ENCODE measurements around the gene CPAMD8.

The CPAMD8 gene

DNA sequence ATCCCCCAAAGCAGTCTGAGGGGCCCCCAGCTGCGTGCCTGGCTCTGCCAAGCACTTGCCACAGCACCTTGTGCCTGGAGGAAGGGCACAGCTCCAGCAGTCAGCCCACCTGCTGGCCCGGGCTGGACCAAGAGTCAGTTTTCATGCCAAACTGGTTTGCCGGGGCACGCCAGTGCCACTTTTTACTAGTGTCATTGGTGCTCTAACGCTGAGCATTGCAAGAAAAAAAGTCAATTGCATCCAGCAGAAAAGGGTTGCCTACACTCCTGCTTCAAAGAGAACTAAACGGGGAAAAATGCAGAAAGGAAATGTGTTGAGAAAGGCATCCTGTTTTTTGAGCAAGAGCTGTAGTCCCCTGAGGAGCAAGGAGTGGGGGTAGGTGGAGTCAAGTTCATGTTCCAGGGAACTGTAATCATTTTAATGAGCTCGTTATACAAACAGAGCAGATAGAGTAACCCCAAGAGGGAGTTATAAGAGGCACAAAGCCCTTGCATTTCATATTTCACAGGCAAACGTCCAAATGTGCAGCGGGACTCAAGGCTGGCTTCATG, 69.4 kb downstream of the CPAMD8 start:
- Histone ChIP-seq H3K27me3 (replicated peaks; ENCODE audit: control insufficient read depth, insufficient read depth, low read length) (no peaks in the 10 kb centered on the region), H3K4me3 (replicated peaks; ENCODE audit: low read depth, low read length) (no peak overlapping the region), H3K36me3 (ENCODE audit: control insufficient read depth, insufficient read depth, low read length) (no peaks in the 10 kb centered on the region)
- TF ChIP-seq, protein P1, sequence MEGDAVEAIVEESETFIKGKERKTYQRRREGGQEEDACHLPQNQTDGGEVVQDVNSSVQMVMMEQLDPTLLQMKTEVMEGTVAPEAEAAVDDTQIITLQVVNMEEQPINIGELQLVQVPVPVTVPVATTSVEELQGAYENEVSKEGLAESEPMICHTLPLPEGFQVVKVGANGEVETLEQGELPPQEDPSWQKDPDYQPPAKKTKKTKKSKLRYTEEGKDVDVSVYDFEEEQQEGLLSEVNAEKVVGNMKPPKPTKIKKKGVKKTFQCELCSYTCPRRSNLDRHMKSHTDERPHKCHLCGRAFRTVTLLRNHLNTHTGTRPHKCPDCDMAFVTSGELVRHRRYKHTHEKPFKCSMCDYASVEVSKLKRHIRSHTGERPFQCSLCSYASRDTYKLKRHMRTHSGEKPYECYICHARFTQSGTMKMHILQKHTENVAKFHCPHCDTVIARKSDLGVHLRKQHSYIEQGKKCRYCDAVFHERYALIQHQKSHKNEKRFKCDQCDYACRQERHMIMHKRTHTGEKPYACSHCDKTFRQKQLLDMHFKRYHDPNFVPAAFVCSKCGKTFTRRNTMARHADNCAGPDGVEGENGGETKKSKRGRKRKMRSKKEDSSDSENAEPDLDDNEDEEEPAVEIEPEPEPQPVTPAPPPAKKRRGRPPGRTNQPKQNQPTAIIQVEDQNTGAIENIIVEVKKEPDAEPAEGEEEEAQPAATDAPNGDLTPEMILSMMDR (IDR thresholded peaks at IDR 0.05; ENCODE audit: insufficient read depth, low read length, poor library complexity, severe bottlenecking) = no peak
- DNase-seq (ENCODE audit: extremely low read depth, insufficient read length) = no peak

GRCh38 chr19:16955161-16955560, 71.4 kb downstream of the CPAMD8 start:
- H3K36me3 ChIP-seq (ENCODE audit: control insufficient read depth, insufficient read depth, low read length) = no peaks in the 10 kb centered on the region
- H3K4me3 ChIP-seq (replicated peaks; ENCODE audit: low read depth, low read length) = no peak overlapping the region
- H3K27me3 ChIP-seq (replicated peaks; ENCODE audit: control insufficient read depth, insufficient read depth, low read length) = no peaks in the 10 kb centered on the region
- DNase-seq (ENCODE audit: extremely low read depth, insufficient read length) = no peak
- TF ChIP-seq, protein P1 (IDR thresholded peaks at IDR 0.05; ENCODE audit: insufficient read depth, low read length, poor library complexity, severe bottlenecking) = no peak

DNA sequence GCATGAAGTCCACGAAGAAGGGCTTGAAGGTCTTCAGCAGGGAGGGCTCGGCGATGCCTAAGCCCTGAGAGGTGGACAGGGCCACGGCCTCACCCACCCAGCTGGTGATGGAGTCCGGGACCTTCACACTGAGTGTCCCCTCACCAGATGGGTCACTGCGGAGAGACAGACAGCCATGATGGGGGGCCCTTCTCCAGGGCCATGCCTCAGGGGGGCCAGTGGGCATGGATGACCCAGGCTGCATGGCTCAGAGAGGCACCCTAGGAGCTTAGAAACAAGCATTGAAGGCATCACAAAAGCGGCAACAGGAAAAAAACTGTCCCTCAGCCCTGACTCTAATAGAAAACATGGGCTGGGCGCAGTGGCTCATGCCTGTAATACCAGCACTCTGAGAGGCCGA, 74.6 kb downstream of the CPAMD8 start:
- no peaks in the 10 kb centered on the region for H3K27me3 ChIP-seq (replicated peaks; ENCODE audit: control insufficient read depth, insufficient read depth, low read length)
- H3K36me3 ChIP-seq (ENCODE audit: control insufficient read depth, insufficient read depth, low read length) = no peaks in the 10 kb centered on the region
- TF ChIP-seq, protein P1 (IDR thresholded peaks at IDR 0.05; ENCODE audit: insufficient read depth, low read length, poor library complexity, severe bottlenecking) = no peak
- no peak for DNase-seq (ENCODE audit: extremely low read depth, insufficient read length)
- no peak overlapping the region for H3K4me3 ChIP-seq (replicated peaks; ENCODE audit: low read depth, low read length)

DNA sequence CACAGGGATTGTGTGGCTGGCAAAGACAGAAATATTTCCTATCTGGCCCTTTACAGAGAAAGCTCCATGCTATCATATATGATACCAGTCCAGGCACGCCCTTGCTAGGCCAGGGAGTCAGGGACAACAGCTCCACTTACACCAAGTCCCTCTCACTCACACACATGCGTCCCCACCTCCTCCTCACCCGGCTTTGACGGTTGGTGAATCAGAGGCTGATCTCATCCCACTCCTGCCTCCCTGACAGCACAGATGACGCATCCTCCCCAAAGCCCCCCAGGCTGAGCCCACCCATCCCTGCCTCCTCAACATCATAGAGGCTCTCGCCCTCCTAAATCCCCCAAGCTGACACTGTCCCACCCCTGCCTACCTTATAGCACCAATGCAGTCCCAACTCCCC, 75.1 kb downstream of the CPAMD8 start:
- no peak overlapping the region for H3K4me3 ChIP-seq (replicated peaks; ENCODE audit: low read depth, low read length)
- TF ChIP-seq, protein P1 (IDR thresholded peaks at IDR 0.05; ENCODE audit: insufficient read depth, low read length, poor library complexity, severe bottlenecking) = no peak
- no peaks in the 10 kb centered on the region for H3K27me3 ChIP-seq (replicated peaks; ENCODE audit: control insufficient read depth, insufficient read depth, low read length)
- H3K36me3 ChIP-seq (ENCODE audit: control insufficient read depth, insufficient read depth, low read length) = no peaks in the 10 kb centered on the region
- DNase-seq (ENCODE audit: extremely low read depth, insufficient read length) = no peak

DNA sequence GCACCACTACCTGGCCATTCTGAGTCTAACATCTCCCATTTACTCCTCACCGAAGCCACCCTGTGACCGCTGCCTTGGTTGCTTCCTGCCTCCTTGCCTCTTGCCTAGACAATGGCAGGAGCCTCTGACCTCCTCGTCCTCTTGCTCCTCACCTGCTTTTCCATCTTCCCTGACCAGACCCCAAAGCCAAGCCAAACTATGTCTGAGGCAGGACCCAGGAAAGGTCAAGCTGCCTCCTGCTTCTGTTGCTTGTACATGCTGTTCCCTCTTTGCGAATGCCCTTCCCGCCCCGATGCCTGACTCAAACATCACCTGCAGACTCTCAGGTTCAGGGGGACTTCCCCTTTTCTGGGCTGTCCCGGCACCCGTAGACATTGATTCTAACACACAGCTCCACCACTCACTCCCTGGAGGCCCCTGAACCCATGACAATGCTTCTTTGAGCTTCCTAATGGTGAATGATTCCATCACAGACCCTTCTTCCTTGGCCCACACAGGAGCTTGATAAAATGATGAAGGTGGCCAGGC, 77.0 kb downstream of the CPAMD8 start:
- DNase-seq (ENCODE audit: extremely low read depth, insufficient read length) = no peak
- TF ChIP-seq, protein P1 (IDR thresholded peaks at IDR 0.05; ENCODE audit: insufficient read depth, low read length, poor library complexity, severe bottlenecking) = no peak
- no peaks in the 10 kb centered on the region for H3K36me3 ChIP-seq (ENCODE audit: control insufficient read depth, insufficient read depth, low read length)
- H3K4me3 ChIP-seq (replicated peaks; ENCODE audit: low read depth, low read length) = no peak overlapping the region
- H3K27me3 ChIP-seq (replicated peaks; ENCODE audit: control insufficient read depth, insufficient read depth, low read length) = no peaks in the 10 kb centered on the region

All from GM06990 (cell line).